ACHN (cell line): ENCODE data around the gene BPIFA1.

Experiments
- DNase-seq: peaks from one replicate; pipeline ENCODE4 v3.0.0-alpha.2; 2015
- in situ Hi-C: cut with HindIII; loops from 2 replicates; pipeline ENCODE4 v1.10.0; 2017; ENCODE audit warnings: low sequenced_read_pairs, low pct_ligation_motif_present, low pct_unique_long_range_greater_than_20kb

Gene BPIFA1

DNA sequence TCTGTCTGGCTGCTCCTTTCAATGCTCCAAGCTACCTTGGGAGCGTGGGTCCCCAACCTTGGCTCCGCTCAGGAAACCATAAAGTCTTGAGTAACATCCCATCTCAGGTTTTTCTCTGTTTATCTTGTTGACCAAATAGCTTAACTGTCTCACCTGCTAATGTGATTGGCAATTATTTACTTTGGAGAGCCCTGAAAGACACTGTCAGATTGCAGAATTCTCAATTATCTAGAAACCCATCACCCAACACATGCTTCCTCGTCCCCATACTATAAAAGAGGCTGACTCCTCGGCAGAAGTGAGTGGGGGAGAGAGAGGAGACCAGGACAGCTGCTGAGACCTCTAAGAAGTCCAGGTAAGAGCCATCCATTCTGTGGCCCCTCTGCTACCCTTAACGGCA is at the start of gene BPIFA1:
Gene BPIFA1, plus strand, starts transcription at position 301 of the 400 bp plus-strand sequence. CDS start 1,716 bp downstream, outside the sequence.
- in situ Hi-C loops = no loop called here
- DNase-seq = no peak

DNA sequence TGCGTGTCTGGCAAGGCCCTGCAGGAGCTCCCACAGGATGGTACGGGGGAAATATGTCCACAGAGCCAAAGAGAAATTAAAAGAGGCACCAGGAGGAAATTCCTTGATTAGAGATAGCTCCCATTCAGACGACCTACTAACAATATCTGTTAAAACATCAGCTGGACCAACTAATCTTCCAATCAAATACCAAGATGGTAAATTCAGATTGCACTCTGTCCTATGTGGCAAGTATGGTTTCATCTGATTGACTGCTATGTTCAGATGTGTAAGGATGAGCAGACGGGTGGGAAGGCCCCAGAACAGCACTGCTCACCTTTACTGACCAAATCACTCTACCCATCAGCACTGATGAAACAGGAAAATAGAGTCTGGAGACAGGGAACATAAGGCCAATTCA is 48.3 kb upstream of the BPIFA1 start:
- DNase-seq = no peak
- in situ Hi-C loops = no loop called here

DNA sequence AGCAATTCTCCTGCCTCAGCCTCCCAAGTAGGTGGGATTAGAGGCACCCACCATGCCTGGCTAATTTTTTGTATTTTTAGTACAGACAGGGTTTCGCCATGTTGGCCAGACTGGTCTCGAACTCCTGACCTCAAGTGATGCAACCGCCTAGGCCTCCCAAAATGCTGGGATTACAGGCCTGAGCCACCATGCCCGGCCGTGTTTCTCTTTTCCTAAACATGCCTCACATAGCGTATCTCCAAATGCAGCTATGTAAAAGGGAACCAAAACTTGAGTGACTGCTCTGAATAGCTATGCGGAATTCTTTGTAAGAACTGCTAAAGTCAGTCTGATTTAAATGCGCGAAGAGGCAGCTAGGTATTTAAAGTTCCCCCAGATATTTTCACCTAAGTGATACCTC is 47.4 kb upstream of the BPIFA1 start:
- no peak for DNase-seq
- in situ Hi-C loops = no loop called here

DNA sequence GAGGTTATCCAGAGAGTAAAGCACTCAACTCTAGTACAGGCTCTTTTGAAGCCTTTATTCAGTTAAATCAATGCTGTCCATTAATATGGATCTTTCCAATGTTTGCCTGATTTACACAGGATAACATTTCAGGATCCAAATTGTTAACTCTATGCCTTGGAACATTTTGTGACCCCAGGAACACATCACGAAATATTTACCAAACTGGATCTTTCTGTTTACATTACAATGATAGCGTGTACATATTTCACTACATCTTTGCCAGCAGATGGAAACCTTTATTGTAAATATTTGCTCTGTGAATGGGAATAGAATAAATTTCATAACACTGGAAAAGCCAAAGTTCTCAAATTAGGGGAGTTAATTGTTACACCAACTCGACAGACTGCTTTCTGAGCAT is 44.3 kb upstream of the BPIFA1 start:
- DNase-seq = no peak
- in situ Hi-C loops = no loop called here

DNA sequence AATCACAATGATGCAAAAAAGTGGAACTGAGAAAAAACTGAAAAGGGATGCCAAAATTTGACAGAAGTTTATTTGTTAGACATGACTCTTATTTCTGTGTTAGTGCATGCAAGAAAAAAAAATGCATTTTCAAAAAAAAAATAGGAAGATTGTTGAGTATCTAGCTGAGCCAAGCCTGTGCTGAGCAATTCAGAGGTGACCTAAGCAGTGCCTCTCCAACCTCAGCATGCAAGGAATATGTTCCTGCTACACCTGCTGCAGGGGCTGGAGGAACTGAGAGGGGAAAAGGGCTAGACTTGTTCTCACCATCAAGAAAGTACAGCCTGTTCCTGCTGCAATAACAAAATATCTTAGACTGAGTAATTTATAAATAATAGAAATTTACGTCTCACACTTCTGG is 43.8 kb upstream of the BPIFA1 start:
- in situ Hi-C loops = no loop called here

DNA sequence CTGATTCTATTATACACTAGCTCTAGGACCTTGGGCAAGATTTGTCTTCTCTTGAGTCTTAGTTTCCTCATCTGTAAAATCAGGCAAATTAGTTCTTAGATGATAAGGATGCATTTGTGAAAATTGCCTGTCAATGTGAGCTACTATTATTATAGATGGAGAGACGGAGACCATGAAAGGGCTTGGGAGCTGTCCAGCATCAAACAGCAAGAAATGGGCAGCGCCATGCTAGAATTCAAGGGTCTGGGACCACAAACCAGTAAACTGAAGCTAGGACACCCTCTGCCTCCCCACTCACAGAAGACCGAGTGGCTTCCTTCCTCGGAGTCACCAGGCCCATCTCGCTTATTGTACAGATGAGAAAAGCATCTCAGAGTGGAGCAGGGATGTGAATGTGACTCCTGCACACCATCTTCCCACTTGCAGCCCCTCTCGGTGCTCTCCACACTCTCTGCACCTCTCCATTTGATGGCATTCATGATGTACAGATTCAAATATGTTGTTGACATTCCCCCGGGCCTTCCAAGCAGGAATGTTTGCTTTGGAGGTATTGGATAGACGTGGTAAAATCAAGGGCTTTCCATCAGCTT is 42.8 kb upstream of the BPIFA1 start:
- no peak for DNase-seq
- in situ Hi-C loops = no loop called here

More for the DNA sequence above, 43.8 kb upstream of the BPIFA1 start:
- DNase-seq = no peak

DNA sequence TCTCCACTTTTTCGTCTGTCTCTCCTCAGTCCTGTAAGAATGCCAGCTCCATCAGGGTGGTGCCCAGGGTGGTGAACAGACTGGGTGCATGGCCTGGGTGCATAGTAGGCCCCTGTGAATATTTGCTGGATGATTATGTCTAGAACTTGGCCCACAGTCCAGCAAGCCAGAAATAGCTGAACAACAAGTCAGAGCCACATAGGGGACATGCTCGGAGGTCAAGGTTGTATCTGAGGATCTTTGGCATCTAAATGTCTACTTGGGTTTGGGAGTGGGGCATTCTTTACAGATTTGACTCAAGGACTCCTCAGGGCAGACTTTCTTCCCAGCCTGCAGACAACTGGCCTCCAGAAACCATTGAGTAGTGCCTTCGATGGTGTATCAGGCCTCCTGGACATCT is 36.8 kb upstream of the BPIFA1 start:
- in situ Hi-C loops = no loop called here
- no peak for DNase-seq

DNA sequence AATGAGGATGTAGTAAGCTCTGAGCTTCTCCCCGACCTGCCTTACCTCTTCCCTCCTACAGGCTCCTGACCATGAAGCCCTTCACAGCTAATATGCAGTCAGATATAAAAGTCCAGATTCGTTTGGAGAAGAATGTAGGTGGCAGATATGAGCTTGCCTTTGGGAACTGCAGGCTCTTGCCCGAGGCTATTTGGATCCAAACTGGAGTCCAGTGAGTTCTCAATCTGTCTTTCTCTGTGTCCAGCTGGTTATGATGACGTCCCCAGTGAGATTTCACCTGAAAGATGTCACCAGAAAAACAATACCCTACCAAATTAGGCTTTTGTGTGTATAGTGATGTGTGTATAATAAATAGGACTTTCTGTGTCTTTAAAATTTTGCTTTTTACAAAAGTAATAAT is 33.3 kb upstream of the BPIFA1 start:
- in situ Hi-C loops = no loop called here
- DNase-seq = no peak

DNA sequence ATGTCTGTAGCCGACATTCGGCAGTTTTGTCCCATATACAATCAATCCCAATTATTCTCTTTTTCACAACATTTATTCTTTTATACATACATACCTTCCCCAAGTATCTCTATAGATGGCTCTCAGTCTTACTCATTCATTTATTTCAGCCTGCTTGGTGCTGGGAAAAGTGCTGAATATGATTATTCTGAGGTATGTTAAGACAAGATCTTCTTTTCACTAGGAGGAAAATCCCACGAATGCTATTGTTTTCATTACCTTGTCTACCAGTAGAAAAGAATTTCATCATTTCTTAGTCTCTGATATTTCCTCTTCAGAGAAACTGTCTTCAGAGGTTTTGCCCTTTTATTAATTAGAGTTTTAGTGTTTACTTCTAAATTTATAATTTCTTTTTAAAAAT is 32.4 kb upstream of the BPIFA1 start:
- in situ Hi-C loops = no loop called here
- no peak for DNase-seq

DNA sequence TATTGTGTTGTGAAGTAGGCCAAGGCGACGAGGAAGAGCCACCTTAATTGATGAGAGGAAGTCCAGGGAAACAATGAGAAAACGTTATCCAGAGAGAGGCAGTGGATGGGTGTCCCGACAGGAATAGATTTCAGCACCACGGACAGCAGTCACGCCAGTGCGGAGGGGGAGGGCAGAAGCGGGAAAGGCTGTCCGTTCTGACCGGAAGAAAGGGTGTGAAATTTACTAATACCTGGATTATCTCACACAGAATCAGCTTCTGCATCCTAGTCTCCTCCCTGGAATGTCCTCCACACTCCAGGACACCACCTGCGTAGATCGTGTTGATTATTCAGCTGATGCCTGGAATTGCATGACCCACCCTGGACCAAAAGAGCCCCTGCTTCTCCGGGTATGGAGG is 26.0 kb upstream of the BPIFA1 start:
- in situ Hi-C loops = no loop called here

DNA sequence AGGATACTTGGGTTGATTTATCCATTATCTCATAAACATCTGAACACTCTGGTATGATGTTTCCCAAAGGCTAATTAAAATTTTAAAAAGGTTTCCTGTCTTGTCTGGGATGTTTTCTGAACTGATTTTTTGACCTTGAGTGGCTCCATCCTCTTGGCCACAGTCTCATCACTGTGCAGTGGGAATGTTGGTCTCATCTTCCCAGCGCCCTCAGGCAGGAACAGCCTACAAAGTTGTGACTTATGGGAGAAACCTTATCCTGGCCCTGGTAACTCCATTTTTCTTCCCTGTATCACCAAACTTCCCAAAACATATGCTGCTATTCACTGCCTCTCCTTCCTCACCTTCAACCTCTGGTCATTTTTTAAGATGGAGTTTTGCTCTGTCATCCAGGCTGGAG is 25.4 kb upstream of the BPIFA1 start:
- DNase-seq = no peak
- in situ Hi-C loops = no loop called here

More for the DNA sequence above, 26.0 kb upstream of the BPIFA1 start:
- peak; percentile 70 for DNase-seq

DNA sequence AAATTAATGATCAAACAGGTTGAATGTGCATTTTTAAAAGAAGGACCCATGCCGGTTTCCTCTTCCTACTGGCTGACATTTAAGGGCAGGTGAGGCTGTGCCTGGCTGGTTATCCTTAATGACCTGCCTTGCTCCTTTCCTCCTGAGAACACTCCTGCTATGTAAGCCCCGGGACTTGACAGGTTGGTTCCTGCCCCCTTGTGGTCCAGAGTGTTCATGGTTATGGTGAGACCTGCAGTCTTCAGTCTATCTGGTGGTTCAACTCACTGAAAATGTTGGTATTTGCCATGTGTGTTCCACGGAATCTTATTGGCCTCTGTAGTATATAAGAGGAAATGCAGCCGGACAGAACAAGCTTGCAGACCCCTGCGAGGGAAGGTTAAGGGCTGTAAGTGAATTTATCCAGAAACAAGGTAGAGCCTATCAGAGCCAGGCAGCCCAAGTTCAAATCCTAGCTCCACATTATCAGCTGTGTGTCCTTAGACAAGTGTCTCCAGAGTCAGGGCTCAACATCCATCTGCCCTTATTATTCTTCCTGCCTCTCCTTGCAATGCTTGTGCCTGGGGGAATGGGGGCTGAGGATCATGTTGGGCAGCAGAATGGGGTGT is 23.9 kb upstream of the BPIFA1 start:
- peak; percentile 52 for DNase-seq
- in situ Hi-C loops = no loop called here

DNA sequence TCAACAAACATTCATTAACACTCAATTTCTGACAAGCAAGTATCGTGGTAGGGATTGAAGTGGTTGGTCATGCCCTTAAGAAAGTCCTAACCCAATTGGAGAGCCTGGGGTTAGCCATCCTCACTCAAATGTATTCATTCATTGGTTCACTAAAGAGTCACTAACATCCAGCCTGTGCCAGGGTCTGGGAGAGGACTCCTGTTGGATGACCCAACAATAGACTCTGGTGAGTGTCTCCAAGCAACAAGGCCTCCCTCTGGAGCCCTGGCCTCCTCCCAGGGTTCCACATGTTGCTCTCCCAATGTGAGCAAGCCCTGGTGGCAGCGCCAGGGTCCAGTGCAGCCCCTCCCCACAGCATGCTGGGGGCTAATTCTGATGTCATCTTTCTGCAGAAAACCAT is 18.7 kb upstream of the BPIFA1 start, which contains the start of gene BPIFA3:
Gene BPIFA3, plus strand, starts transcription at position 301 of the 400 bp plus-strand sequence. CDS start 185 bp downstream, outside the sequence.
- no peak for DNase-seq

DNA sequence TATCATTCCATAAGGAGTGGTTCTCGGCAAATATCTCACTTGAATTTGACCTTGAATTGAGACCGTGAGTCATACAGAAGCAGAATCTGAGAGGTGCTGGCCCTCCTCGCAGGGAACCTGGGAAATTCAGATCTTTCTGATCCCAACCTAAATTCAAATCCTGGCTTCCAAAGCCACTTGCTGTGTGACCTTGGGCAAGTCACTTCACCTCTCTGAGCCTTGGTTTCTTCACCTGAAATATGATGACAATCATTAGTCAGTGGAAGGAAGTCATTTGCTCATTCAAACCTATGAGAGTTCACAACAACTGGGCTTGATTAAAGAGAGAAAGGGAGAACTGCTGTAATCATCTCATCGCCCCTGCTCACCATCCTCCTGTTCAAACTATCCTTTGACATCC is 11.4 kb upstream of the BPIFA1 start:
- no peak for DNase-seq
- in situ Hi-C loops = no loop called here

More for the DNA sequence above, 18.7 kb upstream of the BPIFA1 start, which contains the start of gene BPIFA3:
- in situ Hi-C loops = no loop called here

DNA sequence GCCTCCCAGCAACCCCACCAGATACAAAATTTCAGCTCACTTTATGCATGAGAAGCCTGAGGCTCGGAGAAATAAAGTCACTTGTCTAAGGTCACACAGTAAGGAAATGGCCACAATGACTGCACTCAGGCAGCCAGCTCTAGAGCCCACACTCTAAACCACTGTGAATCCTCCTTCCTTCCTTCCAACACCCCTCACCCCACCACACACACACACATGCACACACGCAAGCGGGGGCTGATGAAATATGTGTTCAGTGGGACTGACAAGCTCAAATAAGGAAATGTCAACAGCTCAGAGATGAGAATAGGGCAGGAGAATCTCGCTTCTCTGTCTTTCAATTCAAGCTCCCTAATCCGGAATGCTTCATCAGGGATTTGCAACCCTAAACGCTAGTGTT is 6.0 kb upstream of the BPIFA1 start:
- in situ Hi-C loops = no loop called here
- no peak for DNase-seq

DNA sequence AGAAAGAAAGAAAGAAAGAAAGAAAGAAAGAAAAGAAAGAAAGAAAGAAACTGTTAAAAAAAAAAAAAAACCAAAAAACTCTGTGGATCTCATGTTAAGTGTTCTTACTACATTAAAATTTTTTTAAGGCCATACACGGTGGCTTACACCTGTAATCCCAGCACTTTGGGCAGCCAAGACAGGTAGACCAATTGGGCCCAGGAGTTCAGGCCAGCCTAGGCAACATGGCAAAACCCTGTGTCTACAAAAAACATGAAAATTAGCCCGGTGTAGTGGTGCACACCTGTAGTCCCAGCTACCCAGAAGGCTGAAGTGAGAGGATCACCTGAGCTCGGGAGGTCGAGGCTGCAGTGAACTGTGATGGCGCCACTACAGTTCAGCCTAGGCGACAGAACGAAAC is 4.6 kb upstream of the BPIFA1 start:
- in situ Hi-C loops = no loop called here
- DNase-seq = no peak

DNA sequence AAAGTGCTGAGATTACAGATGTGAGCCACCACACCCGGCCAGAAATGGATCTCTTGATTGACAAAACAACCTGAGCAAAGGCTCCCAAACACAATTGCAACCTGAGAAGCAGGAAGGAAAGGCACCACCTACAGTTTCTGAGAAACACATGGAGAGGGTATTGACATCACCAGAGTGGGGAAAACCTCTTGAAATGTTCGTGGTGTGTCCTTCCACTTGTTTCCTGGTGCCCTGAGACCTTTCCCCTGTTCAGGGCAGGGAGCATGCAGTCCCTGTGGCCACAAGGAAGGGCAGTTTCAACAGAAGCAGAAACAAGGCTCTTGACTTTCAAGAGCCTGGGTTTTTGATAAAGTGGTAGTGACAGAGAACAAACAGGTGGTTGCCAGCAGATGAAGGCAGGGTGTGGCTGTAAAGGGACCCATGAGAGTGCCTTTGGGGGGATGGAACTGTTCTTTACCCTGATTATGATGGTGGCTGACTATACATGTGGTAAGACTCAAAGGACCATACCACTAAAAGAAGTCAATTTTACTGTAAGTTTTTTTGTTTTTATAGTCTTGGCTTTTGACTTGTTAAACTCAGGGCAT is 3.2 kb upstream of the BPIFA1 start:
- no peak for DNase-seq
- in situ Hi-C loops = no loop called here

DNA sequence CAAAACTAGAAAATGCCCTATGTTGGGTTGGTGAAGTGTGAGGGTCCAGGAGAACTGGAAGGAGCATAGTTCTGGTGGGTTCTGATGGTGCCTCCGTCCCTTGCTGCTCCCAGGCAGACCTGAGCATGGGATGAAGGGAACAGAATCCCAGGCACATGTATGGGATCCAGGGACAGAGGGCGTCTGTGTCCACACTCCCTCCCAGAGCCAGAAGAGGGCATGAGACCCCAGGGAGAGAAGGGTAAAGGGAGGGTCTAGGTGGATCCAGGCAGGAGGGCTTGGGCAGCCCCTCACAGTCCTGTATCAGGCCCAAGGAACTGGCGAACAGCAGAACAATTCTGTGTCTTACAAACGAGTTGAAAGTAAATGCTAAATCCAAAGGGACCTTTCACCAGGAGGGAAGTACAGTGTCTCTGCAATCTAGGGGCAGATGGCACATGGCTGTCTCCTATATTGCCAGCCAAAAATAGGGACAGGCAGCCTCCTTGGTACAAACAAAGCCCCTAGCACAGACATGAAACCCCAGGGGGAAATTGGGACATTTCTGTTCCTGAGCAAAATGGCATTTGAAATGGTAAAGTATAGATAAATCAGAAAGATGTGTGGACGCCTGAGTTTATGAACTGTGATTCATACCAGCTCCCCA is 2.5 kb upstream of the BPIFA1 start:
- no peak for DNase-seq
- in situ Hi-C loops = no loop called here

DNA sequence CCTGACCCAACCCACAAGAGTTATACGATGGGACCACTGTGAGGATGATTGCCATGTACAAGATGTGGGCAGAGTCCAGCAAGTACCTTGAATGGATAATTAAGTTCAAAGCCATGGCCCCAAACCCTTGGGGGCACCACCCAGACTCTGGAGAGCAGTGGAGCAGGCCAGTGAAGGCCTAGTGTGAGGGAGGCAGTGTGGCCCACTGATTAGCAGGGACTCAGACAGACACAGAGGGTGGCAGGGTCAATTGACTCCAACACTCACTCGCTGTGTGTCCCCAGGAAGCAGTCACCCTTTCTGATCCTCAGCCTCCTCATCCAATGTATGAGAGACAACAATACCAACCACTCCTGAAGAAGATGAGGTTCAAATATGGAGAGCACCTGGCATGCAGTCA is 1.7 kb upstream of the BPIFA1 start:
- in situ Hi-C loops = no loop called here
- DNase-seq = no peak

DNA sequence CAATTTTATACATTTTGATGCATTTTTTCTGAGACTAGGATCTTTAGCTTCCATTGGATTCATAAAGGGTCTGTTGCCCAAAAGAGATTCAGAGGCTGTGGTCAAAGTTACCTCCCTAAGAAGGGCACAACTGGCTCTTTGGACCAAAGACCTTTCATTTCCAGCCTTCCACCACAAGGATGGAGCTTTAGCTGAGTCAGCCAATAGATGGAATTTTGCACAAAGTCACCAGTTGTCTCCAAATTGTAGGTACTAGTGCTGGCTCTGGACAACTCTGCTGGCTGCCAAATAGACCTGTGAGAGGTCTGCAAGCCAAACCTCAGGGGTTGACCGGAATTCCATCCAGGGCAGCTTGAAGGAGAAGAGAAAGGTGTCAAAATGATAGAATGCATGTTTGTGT is 555 bp downstream of the BPIFA1 start:
- no peak for DNase-seq
- in situ Hi-C loops = no loop called here
